SK-N-MC (cell line): ENCODE results near the gene TYSND1.

Experiments used
- EZH2 ChIP-seq: fragments of 200-600 bp; sonication (generic); IDR thresholded peaks from one replicate; pipeline ENCODE4 v1.6.1; 2017; ENCODE audit warnings: antibody characterized with exemption
- POLR2AphosphoS5 ChIP-seq: IDR thresholded peaks from 2 replicates; pipeline ENCODE4 v1.6.1; 2012; ENCODE audit warnings: mild to moderate bottlenecking, low read depth, low read length, borderline replicate concordance

GRCh38 chr10:70090951-70091350 lies 55.5 kb downstream of the TYSND1 start:
- TF ChIP-seq POLR2AphosphoS5, result no peak
- no peak for TF ChIP-seq EZH2
